ENCODE measurements around the gene HPD. TPM values are rescaled to one million over a fixed set of nuclear protein-coding genes. Genes with fewer than 3 reads are reported as not detected.

The HPD gene
- total and polyA plus RNA-seq, 8 donors: 0.11 to 2.1 (median 0.30) TPM; not detected in 3

- TF ChIP-seq CTCF (IDR thresholded peaks at IDR 0.05): no peak
- peak overlapping the region; percentile 58 to 86 for H3K4me3 ChIP-seq
- H3K27ac ChIP-seq: peak overlapping the region; percentile 100
- H3K4me1 ChIP-seq: peaks cover 33 to 50% of the 10 kb centered on the region in 2 donors
- peak; percentile 68 to 95 (median 80) for DNase-seq
- H3K27me3 ChIP-seq: no peaks in the 10 kb centered on the region
- no peaks in the 10 kb centered on the region for H3K9me3 ChIP-seq
- H3K36me3 ChIP-seq: peaks cover 0 to 22% of the 10 kb centered on the region in 2 donors
- intact Hi-C loops (cut with DNase I): no loop called here
- ATAC-seq: no peak
These were observed 57.7 kb downstream of the HPD start for GRCh38 chr12:121800694-121801594.

GRCh38 chr12:121799842-121800693 is 58.6 kb downstream of the HPD start:
- ATAC-seq (peak; percentile 61), DNase-seq (peak; percentile 56 to 99 (median 88))
- Histone ChIP-seq H3K27me3 (no peaks in the 10 kb centered on the region), H3K9me3 (no peaks in the 10 kb centered on the region), H3K4me1 (peaks cover 37 to 51% of the 10 kb centered on the region in 2 donors), H3K27ac (peak overlapping the region; percentile 100), H3K36me3 (peaks cover 0 to 28% of the 10 kb centered on the region in 2 donors), H3K4me3 (peak overlapping the region; percentile 46 to 86)
- intact Hi-C loops (cut with DNase I): loop anchor here in 1 of 2 donors (10.0 kb wide), 1 partner anchor 85 kb away; the partner anchor contains the start of gene PSMD9
- no peak for TF ChIP-seq CTCF (IDR thresholded peaks at IDR 0.05)

- Histone ChIP-seq H3K4me3 (peak overlapping the region; percentile 46 to 86), H3K36me3 (peaks cover 0 to 28% of the 10 kb centered on the region in 2 donors), H3K9me3 (no peaks in the 10 kb centered on the region), H3K27me3 (no peaks in the 10 kb centered on the region), H3K27ac (peak overlapping the region; percentile 100), H3K4me1 (peaks cover 44 to 59% of the 10 kb centered on the region in 2 donors)
- DNase-seq (peak in 3 of 4 donors; percentile 74 to 86 (median 82)), ATAC-seq (peak; percentile 17)
- intact Hi-C loops (cut with DNase I): loop anchor here in 1 of 2 donors (10.0 kb wide), 1 partner anchor 86 kb away; the partner anchor contains the start of gene PSMD9
- no peak for TF ChIP-seq CTCF (IDR thresholded peaks at IDR 0.05)
These were observed 59.4 kb downstream of the HPD start for GRCh38 chr12:121799156-121799841.

- ATAC-seq: no peak
- peak overlapping the region; percentile 100 for H3K27ac ChIP-seq
- no peak for TF ChIP-seq CTCF (IDR thresholded peaks at IDR 0.05)
- peak in 1 of 4 donors; percentile 33 for DNase-seq
- intact Hi-C loops (cut with DNase I): loop anchor here in 1 of 2 donors (10.0 kb wide), 1 partner anchor 86 kb away; the partner anchor contains the start of gene PSMD9
- peak overlapping the region in 1 of 2 donors; percentile 86 for H3K4me3 ChIP-seq
- H3K4me1 ChIP-seq: peaks cover 45 to 64% of the 10 kb centered on the region in 2 donors
- no peaks in the 10 kb centered on the region for H3K9me3 ChIP-seq
- no peaks in the 10 kb centered on the region for H3K27me3 ChIP-seq
- H3K36me3 ChIP-seq: peaks cover 0 to 28% of the 10 kb centered on the region in 2 donors
These were observed 59.9 kb downstream of the HPD start for GRCh38 chr12:121798787-121799155.
